Fibroblast of upper back skin (primary cell): Measurements from ENCODE around the gene COPS9.

ENCODE experiments used
- DNase-seq: peaks from one replicate; pipeline ENCODE4 v3.0.0-alpha.2; 2013

Gene COPS9

GRCh38 chr2:240165661-240166060, 29.6 kb upstream of the COPS9 start:
- DNase-seq = no peak

- no peak for DNase-seq
Measured at GRCh38 chr2:240165034-240165433, 28.9 kb upstream of the COPS9 start.

- DNase-seq = no peak
Measured at GRCh38 chr2:240164586-240164985, 28.5 kb upstream of the COPS9 start.

GRCh38 chr2:240163844-240164574, 27.9 kb upstream of the COPS9 start:
- DNase-seq = no peak

GRCh38 chr2:240162939-240163714, 27.0 kb upstream of the COPS9 start:
- DNase-seq = no peak

- DNase-seq = no peak
Measured at GRCh38 chr2:240162531-240162930, 26.4 kb upstream of the COPS9 start.

- DNase-seq = no peak
Measured at GRCh38 chr2:240162032-240162431, 25.9 kb upstream of the COPS9 start.

- no peak for DNase-seq
Measured at GRCh38 chr2:240161087-240161750, 25.1 kb upstream of the COPS9 start.

- no peak for DNase-seq
Measured at GRCh38 chr2:240160291-240161086, 24.4 kb upstream of the COPS9 start.

- no peak for DNase-seq
Measured at GRCh38 chr2:240159251-240159839, 23.2 kb upstream of the COPS9 start.

GRCh38 chr2:240157147-240157470, 21.0 kb upstream of the COPS9 start:
- no peak for DNase-seq

- no peak for DNase-seq
Measured at GRCh38 chr2:240156435-240157146, 20.5 kb upstream of the COPS9 start.

- no peak for DNase-seq
Measured at GRCh38 chr2:240155745-240156390, 19.8 kb upstream of the COPS9 start.

- no peak for DNase-seq
Measured at GRCh38 chr2:240155048-240155744, 19.1 kb upstream of the COPS9 start.

- no peak for DNase-seq
Measured at GRCh38 chr2:240154606-240155005, 18.5 kb upstream of the COPS9 start.

- no peak for DNase-seq
Measured at GRCh38 chr2:240153418-240153817, 17.3 kb upstream of the COPS9 start.

GRCh38 chr2:240151477-240152031, 15.4 kb upstream of the COPS9 start:
- no peak for DNase-seq

GRCh38 chr2:240149943-240150784, 14.1 kb upstream of the COPS9 start:
- no peak for DNase-seq

- no peak for DNase-seq
Measured at GRCh38 chr2:240147911-240148587, 11.9 kb upstream of the COPS9 start.
